GM21360 (cell line): ENCODE results near the gene ANO1.

Experiments used
- ATAC-seq: cut with Tn5 transposase; IDR thresholded peaks from one replicate; pipeline ENCODE4 v1.9.1; 2021; ENCODE audit warnings: mild to moderate bottlenecking, moderate library complexity; ENCODE audit not compliant: unreplicated experiment

Gene ANO1

GRCh38 chr11:70072461-70072860 is 5.7 kb upstream of the ANO1 start:
- no peak for ATAC-seq

- ATAC-seq, result no peak
Observed at GRCh38 chr11:70072861-70073755, 5.0 kb upstream of the ANO1 start.

- no peak for ATAC-seq
Observed at GRCh38 chr11:70073871-70074371, 4.2 kb upstream of the ANO1 start.

DNA sequence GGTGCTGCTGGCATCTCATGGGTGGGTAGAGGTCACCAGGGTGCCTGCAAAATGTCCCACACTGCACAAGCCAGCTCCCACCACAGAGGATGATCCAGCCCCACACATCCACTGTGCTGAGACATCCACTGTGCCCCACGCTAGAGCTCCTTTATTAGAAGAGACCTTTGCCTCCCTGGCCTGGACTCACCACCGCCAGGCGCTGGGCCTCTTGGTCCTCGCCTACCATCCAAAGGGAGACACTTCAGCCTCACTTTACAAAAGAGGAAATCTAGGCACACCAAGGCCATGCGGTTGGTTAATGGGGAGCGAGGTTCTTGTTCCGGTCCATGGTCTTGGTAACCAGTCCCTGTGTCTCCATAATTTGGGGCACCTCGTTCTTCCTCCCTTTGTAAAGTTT is 3.4 kb upstream of the ANO1 start:
- ATAC-seq, result no peak

GRCh38 chr11:70075836-70076235 is 2.3 kb upstream of the ANO1 start:
- no peak for ATAC-seq

DNA sequence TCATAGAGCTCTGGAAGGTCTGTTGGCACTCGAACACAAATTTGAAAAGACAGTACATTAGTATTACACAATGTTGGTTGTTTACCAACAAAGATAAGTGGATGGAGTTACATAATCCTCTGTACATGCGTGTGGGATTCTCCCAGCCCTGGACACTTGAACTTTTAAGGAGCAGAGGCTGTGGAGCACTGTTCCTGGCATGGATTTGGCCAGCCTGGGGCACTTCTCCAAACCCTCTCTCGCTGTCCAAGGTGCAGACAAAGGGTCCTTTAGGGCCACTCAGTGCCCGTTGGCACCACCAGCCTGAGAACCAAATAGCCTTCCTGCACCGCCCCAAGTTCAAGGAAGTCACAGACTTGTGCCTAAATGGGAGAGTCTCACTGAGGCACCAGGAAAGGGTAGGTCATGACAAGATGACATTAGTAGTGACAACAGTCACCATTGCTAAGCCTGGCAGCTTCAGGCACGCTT is 1.6 kb upstream of the ANO1 start:
- no peak for ATAC-seq

DNA sequence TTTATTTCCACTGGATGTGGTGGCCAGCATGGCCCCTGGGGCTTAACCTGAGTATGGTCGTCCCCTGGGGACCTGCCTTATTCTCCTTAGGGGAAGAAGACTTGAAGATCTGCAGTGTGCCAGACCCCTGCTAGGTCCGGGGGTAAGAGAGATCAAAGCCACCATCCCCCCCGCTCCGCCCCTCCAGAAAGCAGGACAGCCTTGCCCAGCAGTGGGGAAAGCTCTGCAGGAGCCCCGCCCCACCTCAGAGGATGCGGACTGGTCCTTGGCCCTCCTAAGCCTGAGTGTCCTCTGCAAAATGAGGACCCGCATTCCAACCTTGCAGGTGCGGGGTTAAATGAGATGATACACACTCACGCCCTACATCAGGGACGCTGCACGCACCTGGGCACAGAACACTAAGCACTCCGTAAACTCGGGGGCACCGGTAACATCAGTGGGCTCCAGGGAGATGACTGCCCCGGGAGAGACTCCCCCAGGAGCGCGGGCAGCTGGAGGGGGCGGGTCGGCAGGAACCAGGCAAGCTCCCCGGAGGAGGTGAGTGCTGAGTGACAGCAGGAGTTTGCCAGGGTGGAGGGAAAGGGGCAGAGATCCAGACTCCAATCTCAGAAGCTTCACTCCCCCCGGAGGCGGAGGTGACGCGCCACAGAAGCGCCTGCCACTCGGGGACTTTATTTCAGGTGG is 564 bp upstream of the ANO1 start:
- no peak for ATAC-seq

DNA sequence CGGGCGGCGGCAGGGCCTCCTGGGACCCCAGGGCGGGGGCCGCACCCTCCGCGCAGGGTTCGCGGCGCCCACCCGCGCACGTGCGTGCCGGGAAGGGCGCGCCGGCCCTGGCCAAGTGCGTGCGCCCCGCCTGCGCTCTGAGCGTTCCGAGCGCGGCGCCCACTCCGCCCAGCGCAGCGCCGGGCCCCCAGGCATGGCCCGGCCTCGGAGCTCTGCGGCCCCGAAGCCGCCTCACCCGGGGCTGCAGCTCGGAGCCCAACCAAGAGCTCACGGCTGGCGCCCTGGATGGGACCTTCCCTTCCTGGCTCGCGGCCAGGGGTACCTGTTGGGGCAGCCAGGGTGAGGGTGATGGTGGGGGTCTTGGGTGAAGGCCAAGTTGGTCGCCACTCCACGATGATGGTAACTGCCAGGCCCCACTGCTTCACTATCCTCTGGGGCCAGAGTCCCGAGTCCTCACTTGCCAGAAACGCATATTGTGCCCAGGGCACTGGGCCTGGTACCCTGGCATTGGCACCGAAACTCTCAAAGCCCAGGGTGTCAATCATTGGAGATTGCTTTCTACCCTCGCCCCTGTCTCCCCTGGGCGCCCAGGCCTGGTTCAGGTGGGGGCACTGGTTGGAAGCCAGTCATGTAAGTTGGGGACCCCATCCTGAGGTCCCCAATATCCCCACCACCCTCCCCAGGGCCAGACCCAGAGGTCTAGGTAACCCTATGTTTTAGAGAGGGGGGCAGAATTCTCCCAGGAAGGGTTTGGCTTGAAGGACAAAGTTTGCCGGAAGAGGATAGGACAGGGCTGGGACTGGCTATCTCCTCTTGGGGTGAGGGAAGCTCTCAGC is 882 bp downstream of the ANO1 start:
- no peak for ATAC-seq

- ATAC-seq, result no peak
Observed at GRCh38 chr11:70079691-70080090, 1.6 kb downstream of the ANO1 start.

DNA sequence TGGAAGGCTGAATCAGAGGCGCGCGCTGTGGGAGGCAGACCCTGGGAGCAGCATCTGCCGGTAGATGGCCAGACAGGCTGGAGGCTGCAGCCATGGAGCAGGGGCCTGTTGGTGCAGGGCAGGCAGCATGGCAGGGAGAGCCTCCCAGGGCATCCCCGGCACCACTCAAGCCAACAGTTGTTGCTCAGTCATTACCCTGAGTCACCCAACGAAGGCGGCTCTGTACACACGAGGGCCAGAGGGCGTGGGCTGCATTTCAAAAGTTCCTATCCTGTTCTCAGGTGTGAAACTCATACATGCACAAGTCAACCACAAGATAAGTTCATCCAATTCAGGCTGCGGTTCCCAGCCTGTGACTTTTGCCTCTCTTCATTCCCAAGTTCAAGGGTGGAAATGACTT is 2.6 kb downstream of the ANO1 start:
- no peak for ATAC-seq

GRCh38 chr11:70082829-70083228 is 4.7 kb downstream of the ANO1 start:
- no peak for ATAC-seq

- ATAC-seq, result no peak
Observed at GRCh38 chr11:70084046-70084984, 6.2 kb downstream of the ANO1 start.

DNA sequence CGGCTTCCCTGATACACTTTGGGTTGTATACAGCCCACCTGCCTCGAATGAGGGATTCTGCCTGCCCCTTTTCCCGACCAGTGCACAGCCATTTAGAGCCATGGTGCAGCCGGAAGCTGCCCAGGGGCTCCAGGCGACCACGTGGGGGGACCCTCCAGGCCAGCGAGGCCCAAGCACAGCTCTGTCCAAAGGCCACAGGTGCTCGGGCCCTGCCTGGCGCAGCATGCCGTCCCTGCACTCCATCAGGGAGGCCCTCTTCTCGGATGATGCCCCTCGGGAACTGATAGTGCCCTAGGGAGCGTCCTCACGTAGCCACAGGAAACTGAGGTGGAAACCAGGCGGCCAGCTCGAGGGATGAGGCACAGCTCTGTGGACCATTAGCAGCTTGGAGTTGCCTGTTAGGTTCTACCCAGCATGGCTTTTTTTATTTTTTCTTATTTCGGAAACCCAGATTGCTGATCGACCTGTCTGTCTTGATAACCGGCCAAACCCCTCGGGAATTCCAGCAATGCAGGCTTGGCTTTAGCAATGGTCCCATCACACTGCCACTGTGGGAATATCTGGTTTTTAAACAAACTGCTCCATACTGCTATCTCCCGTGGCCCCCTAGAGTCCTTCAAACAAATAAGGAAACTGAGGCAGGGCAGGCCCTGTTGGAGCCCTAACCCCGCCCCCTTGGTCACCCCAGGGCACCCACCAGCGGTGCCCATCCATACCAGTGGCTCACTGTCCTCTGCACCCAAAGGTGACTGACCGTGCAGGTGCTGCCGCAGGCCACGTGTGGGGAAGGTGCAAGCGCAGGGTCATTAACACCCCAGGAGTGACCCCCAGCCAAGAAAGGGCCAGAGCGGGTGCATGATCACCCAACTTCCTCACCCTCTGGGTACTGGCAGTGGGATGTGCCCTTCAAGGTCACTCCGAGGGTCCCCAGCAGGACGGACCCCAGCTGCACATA is 8.0 kb downstream of the ANO1 start:
- ATAC-seq, result no peak

DNA sequence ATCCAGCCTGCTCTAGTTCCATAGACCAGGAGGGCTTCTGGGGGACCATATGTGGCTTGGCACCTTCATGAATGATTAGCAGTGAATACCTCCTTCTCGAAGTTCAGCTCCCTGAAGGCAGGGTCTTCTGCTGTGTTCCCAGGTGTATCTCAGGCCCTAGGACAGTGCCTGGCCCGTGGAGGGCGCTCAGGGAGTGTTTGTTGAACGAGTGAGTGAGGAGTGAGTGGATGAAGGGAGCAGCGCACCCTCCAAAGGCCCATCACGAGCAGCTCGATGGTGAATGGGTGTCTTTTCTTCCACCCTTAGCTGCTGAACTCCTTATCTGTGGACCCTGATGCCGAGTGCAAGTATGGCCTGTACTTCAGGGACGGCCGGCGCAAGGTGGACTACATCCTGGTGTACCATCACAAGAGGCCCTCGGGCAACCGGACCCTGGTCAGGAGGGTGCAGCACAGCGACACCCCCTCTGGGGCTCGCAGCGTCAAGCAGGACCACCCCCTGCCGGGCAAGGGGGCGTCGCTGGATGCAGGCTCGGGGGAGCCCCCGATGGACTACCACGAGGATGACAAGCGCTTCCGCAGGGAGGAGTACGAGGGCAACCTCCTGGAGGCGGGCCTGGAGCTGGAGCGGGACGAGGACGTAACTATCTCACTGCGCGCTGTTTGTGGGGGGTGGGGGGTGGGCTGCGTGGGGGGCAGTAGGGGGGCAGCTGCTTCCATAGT is 9.5 kb downstream of the ANO1 start:
- ATAC-seq, result no peak

GRCh38 chr11:70088735-70089250 is 10.7 kb downstream of the ANO1 start:
- no peak for ATAC-seq

DNA sequence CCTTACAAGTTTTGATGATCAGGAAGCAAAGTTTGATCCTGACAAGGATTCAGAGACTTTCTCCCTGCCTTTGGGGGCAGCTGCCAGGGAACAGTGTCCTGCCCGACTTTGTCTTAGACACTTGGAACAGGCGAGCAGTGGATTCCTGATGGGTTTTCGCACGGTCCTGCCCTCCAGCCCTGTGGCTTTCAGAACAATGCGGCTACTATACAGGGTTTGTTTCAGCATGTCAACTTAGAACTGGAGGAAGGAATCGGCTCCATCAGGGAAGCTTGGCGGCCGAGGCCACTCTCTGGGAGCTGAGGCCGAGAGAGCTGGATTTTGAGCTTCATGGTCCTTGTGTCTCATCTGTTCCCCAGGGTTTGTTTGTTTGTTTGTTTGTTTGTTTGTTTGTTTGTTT is 11.5 kb downstream of the ANO1 start:
- ATAC-seq, result no peak

DNA sequence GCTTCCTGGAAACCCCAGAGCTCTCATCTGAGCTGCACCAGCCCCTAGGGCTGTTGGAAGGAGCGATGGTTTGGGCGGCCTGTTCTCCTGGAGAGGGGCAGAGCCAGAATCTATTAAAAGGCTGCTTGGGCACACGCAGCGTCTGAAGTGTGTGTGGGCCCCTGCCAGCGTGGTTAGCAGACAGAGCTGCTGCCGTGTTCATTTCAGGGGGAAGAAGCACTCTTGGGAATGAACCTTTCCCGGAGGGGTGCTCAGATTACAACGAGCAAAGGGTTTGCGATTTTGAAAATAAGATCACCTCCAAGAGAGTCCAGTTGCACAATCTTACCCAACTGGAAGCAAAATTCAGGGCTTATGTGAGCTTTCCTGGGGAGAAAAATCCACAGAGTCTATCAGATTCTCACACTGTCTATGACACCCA is 12.9 kb downstream of the ANO1 start:
- ATAC-seq, result no peak

GRCh38 chr11:70091638-70092037 is 13.5 kb downstream of the ANO1 start:
- no peak for ATAC-seq
